GM10266 (cell line): Measurements from ENCODE around the gene KRT32.
"Not testable (repeated sequence)": the region's sequence is repeated elsewhere in the genome, so short reads cannot be mapped to it uniquely, and the experiment has no call there.

Experiments
- DNase-seq: peaks from one replicate; pipeline ENCODE4 v3.0.0; 2012; ENCODE audit errors: extremely low spot score
- TF ChIP-seq, protein P1 (sequence below): IDR thresholded peaks from 2 replicates; pipeline ENCODE4 v1.5.1; 2012; ENCODE audit warnings: mild to moderate bottlenecking, low read depth; ENCODE audit not compliant: control insufficient read depth, insufficient read depth; ENCODE audit errors: missing control alignments

Gene KRT32

DNA sequence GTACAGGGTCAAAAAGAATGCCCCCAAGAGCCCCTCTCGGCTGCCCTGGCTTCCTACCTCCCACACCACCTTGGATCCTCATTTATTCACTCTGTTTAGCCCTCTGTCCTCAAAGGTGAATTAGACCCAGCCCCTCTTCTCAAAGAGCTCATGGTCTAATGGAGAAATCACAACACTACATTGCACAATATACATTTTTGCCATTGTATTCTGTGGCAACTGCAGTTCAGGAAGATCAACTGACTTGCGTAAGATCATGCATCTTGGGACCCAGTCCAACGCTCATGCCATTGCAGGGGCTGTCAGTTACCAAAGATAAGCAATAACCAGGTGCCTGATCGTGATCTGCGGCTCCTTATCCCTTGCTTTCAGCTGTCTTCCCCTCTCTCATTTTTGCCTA lies 27.8 kb downstream of the KRT32 start:
- TF ChIP-seq, protein P1, sequence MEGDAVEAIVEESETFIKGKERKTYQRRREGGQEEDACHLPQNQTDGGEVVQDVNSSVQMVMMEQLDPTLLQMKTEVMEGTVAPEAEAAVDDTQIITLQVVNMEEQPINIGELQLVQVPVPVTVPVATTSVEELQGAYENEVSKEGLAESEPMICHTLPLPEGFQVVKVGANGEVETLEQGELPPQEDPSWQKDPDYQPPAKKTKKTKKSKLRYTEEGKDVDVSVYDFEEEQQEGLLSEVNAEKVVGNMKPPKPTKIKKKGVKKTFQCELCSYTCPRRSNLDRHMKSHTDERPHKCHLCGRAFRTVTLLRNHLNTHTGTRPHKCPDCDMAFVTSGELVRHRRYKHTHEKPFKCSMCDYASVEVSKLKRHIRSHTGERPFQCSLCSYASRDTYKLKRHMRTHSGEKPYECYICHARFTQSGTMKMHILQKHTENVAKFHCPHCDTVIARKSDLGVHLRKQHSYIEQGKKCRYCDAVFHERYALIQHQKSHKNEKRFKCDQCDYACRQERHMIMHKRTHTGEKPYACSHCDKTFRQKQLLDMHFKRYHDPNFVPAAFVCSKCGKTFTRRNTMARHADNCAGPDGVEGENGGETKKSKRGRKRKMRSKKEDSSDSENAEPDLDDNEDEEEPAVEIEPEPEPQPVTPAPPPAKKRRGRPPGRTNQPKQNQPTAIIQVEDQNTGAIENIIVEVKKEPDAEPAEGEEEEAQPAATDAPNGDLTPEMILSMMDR: no peak
- no peak for DNase-seq

DNA sequence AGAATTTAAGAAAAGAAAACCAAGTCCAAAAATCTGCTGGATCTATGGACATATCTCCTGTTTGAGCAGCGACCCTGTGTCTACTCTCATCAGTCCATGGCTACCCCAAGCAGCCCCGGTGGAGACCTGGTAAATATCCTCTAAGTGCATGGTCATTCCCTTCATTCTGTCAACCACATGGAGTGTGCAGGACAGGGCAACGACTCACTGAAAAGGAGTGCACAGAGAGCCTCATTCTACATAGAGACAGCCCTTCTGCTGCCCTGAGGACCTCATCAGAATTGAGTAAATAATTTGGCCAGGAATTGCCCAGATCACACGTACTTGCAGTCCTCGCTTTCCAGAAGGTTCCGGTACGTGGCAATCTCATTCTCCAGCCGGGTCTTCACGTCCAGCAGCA lies 29.4 kb downstream of the KRT32 start:
- no peak for DNase-seq
- TF ChIP-seq, protein P1: no peak

DNA sequence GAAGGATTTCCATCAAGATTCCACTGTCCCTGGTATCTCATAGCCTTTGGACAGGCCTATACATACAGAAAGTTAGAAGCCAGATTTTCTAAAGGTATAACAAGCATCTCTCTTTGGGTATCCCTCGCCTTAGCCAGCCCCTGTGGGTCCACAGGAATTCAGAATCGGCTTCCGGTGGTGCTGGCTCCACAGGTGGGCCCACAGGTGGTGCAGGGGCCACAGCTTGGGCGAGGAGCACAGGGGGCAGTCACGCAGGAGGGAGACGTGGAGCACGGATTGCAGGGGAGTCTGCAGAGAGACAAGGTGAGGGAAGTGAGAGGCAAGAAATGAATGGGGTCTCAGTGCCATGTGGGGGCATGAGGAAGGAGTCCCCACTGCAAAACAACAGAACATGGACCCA lies 29.9 kb downstream of the KRT32 start:
- no peak for DNase-seq
- TF ChIP-seq, protein P1: no peak

DNA sequence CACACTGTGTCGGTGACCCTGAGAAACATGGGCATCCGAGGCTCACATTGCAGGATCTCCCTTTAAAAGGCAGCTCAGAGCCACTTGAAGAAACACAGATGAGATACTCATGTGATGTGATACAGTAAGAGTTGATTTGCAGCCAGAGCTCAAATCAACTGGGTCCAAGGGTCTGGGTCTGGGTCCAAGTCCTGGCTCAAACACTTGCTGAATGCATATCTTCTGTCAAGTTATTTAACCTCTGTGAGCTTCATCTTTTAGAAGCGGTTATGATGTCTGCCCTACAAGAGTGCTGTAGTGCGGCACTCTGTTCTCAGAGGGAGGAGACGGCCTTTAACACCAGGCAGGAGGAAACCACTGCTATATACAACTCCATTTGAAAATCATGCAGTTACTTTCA lies 32.8 kb downstream of the KRT32 start:
- no peak for DNase-seq
- TF ChIP-seq, protein P1: no peak

DNA sequence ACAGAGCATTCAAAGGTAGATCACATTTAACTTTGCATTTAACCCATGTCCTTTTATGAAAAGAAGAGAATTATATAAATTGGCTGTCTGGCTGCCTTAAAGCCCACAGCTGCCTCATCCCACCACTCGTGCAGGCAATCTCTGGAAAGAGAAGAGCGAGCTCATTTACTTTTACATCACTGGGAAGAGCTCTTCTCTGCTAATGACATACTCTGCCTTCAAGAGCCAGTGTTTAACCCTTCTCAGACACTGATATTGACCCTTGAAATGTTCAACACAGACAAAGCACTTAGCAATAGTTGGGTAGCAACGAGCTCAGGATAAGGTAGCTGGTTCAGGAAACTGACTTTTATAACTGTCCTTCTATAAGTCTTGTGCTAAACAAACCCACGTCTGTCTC lies 33.2 kb downstream of the KRT32 start:
- TF ChIP-seq, protein P1: no peak
- DNase-seq: no peak

DNA sequence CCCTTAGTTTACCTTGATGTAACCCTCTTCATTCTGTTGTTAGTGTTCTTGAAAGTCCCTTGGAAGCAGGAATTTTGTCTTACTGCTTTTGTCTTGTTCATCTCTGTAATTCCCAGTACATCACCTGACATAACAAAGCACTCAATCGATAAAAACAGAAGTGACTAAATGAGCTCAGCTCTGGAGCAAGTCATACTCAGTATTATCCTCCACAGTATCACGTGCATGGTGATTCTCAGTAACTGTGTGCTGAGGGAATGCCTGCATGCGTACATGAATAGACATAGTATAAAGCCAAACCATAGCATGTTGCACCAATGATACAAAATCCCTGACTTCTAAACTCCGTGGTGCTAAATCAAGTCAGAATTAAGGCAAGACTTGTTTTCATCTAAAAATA lies 33.6 kb downstream of the KRT32 start:
- DNase-seq: no peak

DNA sequence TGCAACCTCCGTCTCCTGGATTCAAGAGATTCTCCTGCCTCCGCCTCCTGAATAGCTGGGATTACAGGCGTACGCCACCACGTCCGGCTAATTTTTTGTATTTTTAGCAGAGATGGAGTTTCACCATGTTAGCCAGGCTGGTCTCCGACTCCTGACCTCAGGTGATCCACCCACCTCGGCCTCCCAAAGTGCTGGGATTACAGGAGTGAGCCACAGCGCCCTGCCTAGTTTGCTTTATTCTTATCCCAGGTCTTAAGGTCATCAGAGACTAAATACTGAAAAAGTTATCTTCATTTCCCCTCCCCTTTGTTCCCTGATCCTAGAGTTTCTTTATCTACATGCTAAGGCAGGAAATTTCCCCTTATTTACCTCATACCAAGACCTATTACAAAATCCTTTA lies 36.8 kb downstream of the KRT32 start:
- DNase-seq: not testable (repeated sequence)

More for the DNA sequence above, 33.6 kb downstream of the KRT32 start:
- TF ChIP-seq, protein P1: no peak

DNA sequence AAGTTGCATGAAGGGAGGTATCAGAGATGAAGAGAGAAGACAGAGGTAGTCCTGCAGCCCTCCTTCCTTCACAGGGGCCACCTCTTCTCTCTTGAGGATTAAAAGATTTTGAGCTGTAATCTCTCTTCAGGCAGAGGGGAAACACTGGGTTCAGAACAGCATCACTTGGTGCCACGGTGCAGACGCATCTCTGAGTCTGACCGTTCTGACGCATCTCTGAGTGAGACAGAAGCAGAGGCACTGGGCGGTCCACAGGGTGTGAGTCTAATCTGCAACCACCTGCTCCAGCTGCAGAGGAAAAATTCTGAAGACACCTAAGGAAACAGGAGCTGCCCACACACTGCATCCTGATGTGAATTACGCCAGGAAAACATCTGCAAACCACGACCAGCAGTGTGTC lies 37.5 kb downstream of the KRT32 start:
- TF ChIP-seq, protein P1: no peak
- DNase-seq: no peak
